GM23338 (cell line): ENCODE results near the gene TSC22D1. TPM values are rescaled to one million over a fixed set of nuclear protein-coding genes. Genes with fewer than 3 reads are reported as not detected.

Experiments
- ATAC-seq: fragments of 200-7000 bp; cut with Tn5 transposase; 3 replicates; pipeline ENCODE4 v1.9.1; 2020
- DNase-seq: peaks from one replicate; pipeline ENCODE4 v3.0.0-alpha.2; 2015; ENCODE audit warnings: low spot score
- H2AFZ ChIP-seq: fragments of 200-600 bp; sonication (generic); 2 replicates; pipeline ENCODE4 v1.8.0; 2016; ENCODE audit warnings: antibody characterized with exemption, mild to moderate bottlenecking, moderate library complexity
- H3F3A ChIP-seq: fragments of 200-600 bp; sonication (generic); replicated peaks from 2 replicates; pipeline ENCODE4 v1.8.0; 2017; ENCODE audit warnings: antibody characterized with exemption, mixed run types, low read depth
- H3K27ac ChIP-seq: fragments of 200-600 bp; sonication (generic); 2 replicates; pipeline ENCODE4 v1.6.1; 2016; ENCODE audit warnings: low read depth
- H3K27me3 ChIP-seq: fragments of 200-600 bp; sonication (generic); 2 replicates; pipeline ENCODE4 v1.8.0; 2016; ENCODE audit warnings: mild to moderate bottlenecking, mixed run types, moderate library complexity; ENCODE audit not compliant: insufficient read depth
- H3K36me3 ChIP-seq: fragments of 200-600 bp; sonication (generic); 2 replicates; pipeline ENCODE4 v1.8.0; 2016; ENCODE audit warnings: mild to moderate bottlenecking; ENCODE audit not compliant: insufficient read depth
- H3K4me1 ChIP-seq: fragments of 200-600 bp; sonication (generic); 2 replicates; pipeline ENCODE4 v1.8.0; 2016; ENCODE audit warnings: mild to moderate bottlenecking, moderate library complexity; ENCODE audit not compliant: insufficient read depth
- H3K4me2 ChIP-seq: fragments of 200-600 bp; sonication (generic); 2 replicates; pipeline ENCODE4 v1.7.1; 2017; ENCODE audit warnings: mixed run types
- H3K4me3 ChIP-seq: fragments of 200-600 bp; sonication (generic); 2 replicates; pipeline ENCODE4 v1.6.1; 2016; ENCODE audit warnings: mixed run types
- H3K79me2 ChIP-seq: fragments of 200-600 bp; sonication (generic); replicated peaks from 2 replicates; pipeline ENCODE4 v1.8.0; 2017; ENCODE audit warnings: mild to moderate bottlenecking; ENCODE audit not compliant: insufficient read depth
- H3K9me2 ChIP-seq: fragments of 200-600 bp; sonication (generic); 2 replicates; pipeline ENCODE4 v1.8.0; 2017; ENCODE audit not compliant: insufficient read depth
- H4K20me1 ChIP-seq: fragments of 200-600 bp; sonication (generic); replicated peaks from 2 replicates; pipeline ENCODE4 v1.8.0; 2017; ENCODE audit warnings: mild to moderate bottlenecking; ENCODE audit not compliant: insufficient read depth
- H3K27ac Mint-ChIP-seq: 2 replicates; pipeline ENCODE4 v1.8.0; 2020; ENCODE audit warnings: inconsistent platforms, mild to moderate bottlenecking, moderate library complexity, mixed read lengths
- H3K27me3 Mint-ChIP-seq: 3 replicates; pipeline ENCODE4 v1.8.0; 2022; ENCODE audit warnings: low read depth, mild to moderate bottlenecking, moderate library complexity, mixed read lengths, inconsistent platforms; ENCODE audit not compliant: insufficient read depth, poor library complexity
- H3K36me3 Mint-ChIP-seq: 3 replicates; pipeline ENCODE4 v1.8.0; 2021; ENCODE audit warnings: low read depth, mild to moderate bottlenecking, inconsistent platforms, moderate library complexity, mixed read lengths
- H3K4me1 Mint-ChIP-seq: 3 replicates; pipeline ENCODE4 v1.8.0; 2020; ENCODE audit warnings: mild to moderate bottlenecking, inconsistent platforms, mixed read lengths
- H3K4me3 Mint-ChIP-seq: 3 replicates; pipeline ENCODE4 v1.8.0; 2021; ENCODE audit warnings: moderate library complexity, mild to moderate bottlenecking, inconsistent platforms, mixed read lengths
- H3K9me3 Mint-ChIP-seq: 3 replicates; pipeline ENCODE4 v1.8.0; 2020; ENCODE audit warnings: moderate library complexity, mild to moderate bottlenecking, inconsistent platforms, mixed read lengths
- CREB1 ChIP-seq: fragments of 250-450 bp; sonication (Bioruptor Pico); IDR thresholded peaks from 2 replicates; pipeline ENCODE4 v1.5.0; 2020; ENCODE audit warnings: low read depth, mild to moderate bottlenecking, moderate library complexity
- CTCF ChIP-seq, 2 experiments: fragments of 200-600 bp in 1 of 2; sonication (generic) in 1 of 2; conservative IDR thresholded peaks; 2 replicates each; pipeline versions ENCODE4 v1.5.1 to v1.6.1; 2016 to 2017; ENCODE audit warnings: antibody characterized with exemption in 2 of 2, low read depth in 2 of 2, mild to moderate bottlenecking in 2 of 2, moderate library complexity in 1 of 2
- ETS1 ChIP-seq: IDR thresholded peaks from 2 replicates; pipeline ENCODE4 v1.6.1; 2016; ENCODE audit warnings: antibody characterized with exemption
- EZH2 ChIP-seq: fragments of 200-600 bp; sonication (generic); IDR thresholded peaks from one replicate; pipeline ENCODE4 v1.8.0; 2017; ENCODE audit warnings: antibody characterized with exemption, mild to moderate bottlenecking, low read depth; ENCODE audit not compliant: unreplicated experiment
- EZH2phosphoT487 ChIP-seq: fragments of 200-600 bp; sonication (generic); IDR thresholded peaks from one replicate; pipeline ENCODE4 v1.8.1; 2018; ENCODE audit warnings: antibody characterized with exemption; ENCODE audit not compliant: unreplicated experiment
- JUNB ChIP-seq: IDR thresholded peaks from one replicate; pipeline ENCODE4 v1.6.1; 2016; ENCODE audit warnings: antibody characterized with exemption; ENCODE audit not compliant: unreplicated experiment
- NANOG ChIP-seq: IDR thresholded peaks from 2 replicates; pipeline ENCODE4 v1.6.1; 2016; ENCODE audit warnings: antibody characterized with exemption, borderline replicate concordance
- POLR2AphosphoS5 ChIP-seq: IDR thresholded peaks from 2 replicates; pipeline ENCODE4 v1.6.1; 2016; ENCODE audit warnings: antibody characterized with exemption, low read depth
- REST ChIP-seq: IDR thresholded peaks from one replicate; pipeline ENCODE4 v1.6.1; 2018; ENCODE audit warnings: antibody characterized with exemption; ENCODE audit not compliant: unreplicated experiment
- STAT1 ChIP-seq: IDR thresholded peaks from one replicate; pipeline ENCODE4 v1.6.1; 2016; ENCODE audit warnings: antibody characterized with exemption; ENCODE audit not compliant: unreplicated experiment
- ZNF114 ChIP-seq: fragments of 250-450 bp; sonication (Bioruptor Pico); IDR thresholded peaks from 2 replicates; pipeline ENCODE4 v1.5.0; 2020; ENCODE audit warnings: mild to moderate bottlenecking, moderate library complexity
- ZNF331 ChIP-seq: fragments of 250-450 bp; sonication (Bioruptor Pico); IDR thresholded peaks from 2 replicates; pipeline ENCODE4 v1.5.0; 2020; ENCODE audit warnings: low read depth, mild to moderate bottlenecking, moderate library complexity
- ZNF462 ChIP-seq: fragments of 250-450 bp; sonication (Bioruptor Pico); IDR thresholded peaks from 2 replicates; pipeline ENCODE4 v1.5.0; 2020; ENCODE audit warnings: mild to moderate bottlenecking, moderate library complexity
- polyA plus RNA-seq: library from polyadenylated mRNA; unstranded; fragments of >200 nt; fragmentation: Nextera tagmentation; extraction: Ambion mirVana; gene quantifications from 2 replicates; pipeline ENCODE4 v1.2.1, GENCODE V29; 2016
- total RNA-seq: library from RNA; depleted of rRNA; stranded (reverse); fragments of >200 nt; shearing (Covaris generic); gene quantifications from 2 replicates; pipeline ENCODE4 v1.2.3, GENCODE V29; 2014

Gene TSC22D1
- total and polyA plus RNA-seq, 2 experiments from 2014 or later: 58.5 to 114 TPM

DNA sequence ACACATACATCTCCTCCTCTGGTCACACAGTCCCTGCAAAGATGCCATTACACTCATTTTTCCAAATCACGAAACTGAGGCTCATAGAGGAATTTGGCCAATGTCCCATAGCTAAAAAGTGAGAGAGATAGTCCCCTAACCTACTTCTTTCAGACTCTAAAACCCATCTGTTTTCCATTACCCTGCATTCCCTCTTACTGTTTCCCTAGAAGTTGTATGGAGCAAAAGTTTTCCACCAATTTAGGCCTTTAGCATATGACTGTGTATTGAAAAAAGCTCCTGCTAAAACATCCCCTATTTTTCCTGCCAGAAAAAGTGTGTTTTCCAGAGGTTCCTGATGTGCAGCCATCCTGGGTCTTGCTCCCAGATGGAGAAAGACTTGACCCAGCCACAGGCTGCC, 186.3 kb downstream of the TSC22D1 start:
- H3K27ac ChIP-seq: no peak overlapping the region
- no peak overlapping the region for H3K27ac Mint-ChIP-seq
- H3K79me2 ChIP-seq: no peaks in the 10 kb centered on the region
- H3K4me1 ChIP-seq: peaks cover 18% of the 10 kb centered on the region
- H3K9me3 Mint-ChIP-seq: no peaks in the 10 kb centered on the region
- H4K20me1 ChIP-seq: no peaks in the 10 kb centered on the region
- H3K9me2 ChIP-seq: peaks cover 24% of the 10 kb centered on the region
- H3K27me3 ChIP-seq: no peaks in the 10 kb centered on the region
- DNase-seq (no peak), ATAC-seq (no peak)
- H2AFZ ChIP-seq: no peak overlapping the region
- no peaks in the 10 kb centered on the region for H3K27me3 Mint-ChIP-seq
- no peaks in the 10 kb centered on the region for H3F3A ChIP-seq
- no peaks in the 10 kb centered on the region for H3K36me3 ChIP-seq
- no peak overlapping the region for H3K4me3 ChIP-seq
- H3K36me3 Mint-ChIP-seq: no peaks in the 10 kb centered on the region
- no peak overlapping the region for H3K4me2 ChIP-seq
- TF ChIP-seq ETS1 (no peak), STAT1 (no peak), ZNF331 (CRISPR knock-in tag) (no peak), CTCF (conservative IDR thresholded peaks at IDR 0.05; ENCODE audit: low read depth in 2 of 2) (no peak), NANOG (no peak), ZNF462 (CRISPR knock-in tag) (no peak), ZNF114 (CRISPR knock-in tag) (no peak), CREB1 (CRISPR knock-in tag) (no peak), REST (no peak), POLR2AphosphoS5 (no peak), EZH2phosphoT487 (no peak), EZH2 (no peak), JUNB (no peak)
- no peak overlapping the region for H3K4me3 Mint-ChIP-seq
- H3K4me1 Mint-ChIP-seq: peaks cover 22% of the 10 kb centered on the region
